IMR-90 (cell line): ENCODE results near the gene ZNF583. TPM values are rescaled to one million over a fixed set of nuclear protein-coding genes. Genes with fewer than 3 reads are reported as not detected.

ENCODE experiments used
- ATAC-seq: fragments of 200-7000 bp; cut with Tn5 transposase; 2 replicates; pipeline ENCODE4 v1.9.1; 2020; ENCODE audit warnings: low read depth, mild to moderate bottlenecking, moderate library complexity
- BruUV-seq: library from RNA; stranded (reverse); fragments of 400-500 nt; replicated peaks from 2 replicates; lab custom pipeline; 2021; lab: Mats Ljungman, UMichigan
- CTCF ChIA-PET: fragments of 300-600 bp; formaldehyde crosslinking; extraction: SDS; loops from one replicate; lab custom pipeline; 2021; ENCODE audit warnings: antibody characterized with exemption; lab: Yijun Ruan, JAX
- POLR2A ChIA-PET: fragments of 300-600 bp; sonication (Branson Sonifier 250); formaldehyde crosslinking; loops from one replicate; lab custom pipeline; 2022; ENCODE audit warnings: antibody characterized with exemption; ENCODE audit not compliant: unreplicated experiment; lab: Charles Lee
- DNase-seq: peaks from one replicate; pipeline ENCODE4 v3.0.0; 2013
- H2AFZ ChIP-seq: replicated peaks from 2 replicates; pipeline ENCODE3; 2013; ENCODE audit warnings: low read length, mild to moderate bottlenecking; ENCODE audit not compliant: poor library complexity
- H2AK5ac ChIP-seq: 2 replicates; pipeline ENCODE4 v1.6.1; 2013; ENCODE audit warnings: low read depth, low read length, inconsistent platforms
- H2AK9ac ChIP-seq: replicated peaks from 2 replicates; pipeline ENCODE3; 2013; ENCODE audit warnings: mild to moderate bottlenecking, low read depth, low read length, moderate library complexity; ENCODE audit not compliant: poor library complexity
- H2BK120ac ChIP-seq: 2 replicates; pipeline ENCODE4 v1.6.1; 2013; ENCODE audit warnings: low read depth, low read length, inconsistent platforms
- H2BK15ac ChIP-seq: 3 replicates; pipeline ENCODE4 v1.6.1; 2013; ENCODE audit warnings: low read depth, low read length, inconsistent platforms
- H2BK20ac ChIP-seq: 2 replicates; pipeline ENCODE4 v1.6.1; 2013; ENCODE audit warnings: low read depth, mild to moderate bottlenecking, inconsistent platforms, low read length, moderate library complexity
- H2BK5ac ChIP-seq: 2 replicates; pipeline ENCODE4 v1.6.1; 2013; ENCODE audit warnings: mild to moderate bottlenecking, low read depth, low read length, inconsistent platforms; ENCODE audit not compliant: poor library complexity, severe bottlenecking
- H3K14ac ChIP-seq: replicated peaks from 2 replicates; pipeline ENCODE4 v1.6.1; 2013; ENCODE audit warnings: low read depth, low read length, inconsistent platforms
- H3K18ac ChIP-seq: 2 replicates; pipeline ENCODE4 v1.6.1; 2013; ENCODE audit warnings: low read depth, low read length, control low read depth
- H3K23ac ChIP-seq: 2 replicates; pipeline ENCODE4 v1.6.1; 2013; ENCODE audit warnings: low read depth, low read length, inconsistent platforms
- H3K27ac ChIP-seq: 2 replicates; pipeline ENCODE4 v1.5.1; 2013; ENCODE audit warnings: mild to moderate bottlenecking, control low read depth, low read length; ENCODE audit not compliant: insufficient read depth
- H3K27me3 ChIP-seq: 2 replicates; pipeline ENCODE4 v1.6.1; 2013; ENCODE audit warnings: low read length; ENCODE audit not compliant: control insufficient read depth, insufficient read depth
- H3K36me3 ChIP-seq: 2 replicates; pipeline ENCODE4 v1.6.1; 2013; ENCODE audit warnings: low read length, mixed read lengths; ENCODE audit not compliant: control insufficient read depth, insufficient read depth
- H3K4ac ChIP-seq: 2 replicates; pipeline ENCODE4 v1.6.1; 2013; ENCODE audit warnings: low read depth, low read length, inconsistent platforms
- H3K4me1 ChIP-seq: 2 replicates; pipeline ENCODE4 v1.6.1; 2013; ENCODE audit warnings: low read length, mixed read lengths; ENCODE audit not compliant: control insufficient read depth, insufficient read depth
- H3K4me2 ChIP-seq: 2 replicates; pipeline ENCODE4 v1.6.1; 2013; ENCODE audit warnings: low read depth, mild to moderate bottlenecking, control low read depth, low read length, moderate library complexity
- H3K4me3 ChIP-seq: 2 replicates; pipeline ENCODE4 v1.5.1; 2013; ENCODE audit warnings: low read depth, mild to moderate bottlenecking, control low read depth, low read length, moderate library complexity; ENCODE audit not compliant: insufficient read depth
- H3K56ac ChIP-seq: 2 replicates; pipeline ENCODE4 v1.6.1; 2013; ENCODE audit warnings: low read length, inconsistent platforms; ENCODE audit not compliant: insufficient read depth; ENCODE audit errors: extremely low read depth
- H3K79me1 ChIP-seq, 2 experiments: 2 replicates each; pipeline ENCODE4 v1.6.1; 2013; ENCODE audit warnings: low read length in 2 of 2, inconsistent platforms in 1 of 2, low read depth in 1 of 2
- H3K9ac ChIP-seq: 2 replicates; pipeline ENCODE4 v1.6.1; 2013; ENCODE audit warnings: low read depth, low read length, control low read depth
- H3K9me1 ChIP-seq: 2 replicates; pipeline ENCODE4 v1.6.1; 2013; ENCODE audit warnings: low read length, inconsistent platforms; ENCODE audit not compliant: insufficient read depth
- H3K9me3 ChIP-seq: 2 replicates; pipeline ENCODE4 v1.6.1; 2013; ENCODE audit warnings: low read length; ENCODE audit not compliant: control insufficient read depth, insufficient read depth
- H4K20me1 ChIP-seq: 2 replicates; pipeline ENCODE4 v1.6.1; 2013; ENCODE audit warnings: low read length, inconsistent platforms; ENCODE audit not compliant: insufficient read depth
- H4K5ac ChIP-seq: 2 replicates; pipeline ENCODE4 v1.6.1; 2013; ENCODE audit warnings: mild to moderate bottlenecking, low read depth, low read length, control low read depth
- H4K8ac ChIP-seq, 2 experiments: 2 replicates each; pipeline ENCODE4 v1.6.1; 2013; ENCODE audit warnings: low read depth in 2 of 2, low read length in 2 of 2, control low read depth in 1 of 2, inconsistent platforms in 1 of 2
- H4K91ac ChIP-seq: 2 replicates; pipeline ENCODE4 v1.6.1; 2013; ENCODE audit warnings: low read depth, low read length, inconsistent platforms; ENCODE audit not compliant: insufficient read depth
- RCOR1 ChIP-seq: IDR thresholded peaks from 2 replicates; pipeline ENCODE4 v1.6.1; 2012; ENCODE audit warnings: mild to moderate bottlenecking, low read length, improper control_type of control experiment; ENCODE audit not compliant: insufficient replicate concordance
- WGBS, 2 experiments: methylation state at CpG; one replicate each; pipeline versions ENCODE4 v1.1.5 to v1.1.7; 2013; ENCODE audit warnings: missing lambda C conversion rate in 2 of 2; ENCODE audit not compliant: insufficient read length in 1 of 2; ENCODE audit errors: extremely low coverage in 2 of 2; 5-methylcytosine and 5-hydroxymethylcytosine counted together
- dilution Hi-C: fragments of 300-500 bp; cut with HindIII; formaldehyde crosslinking; loops from one replicate; pipeline ENCODE4 v1.14.3; 2018; ENCODE audit warnings: low sequenced_read_pairs; ENCODE audit not compliant: unreplicated experiment
- in situ Hi-C: fragments of 300-500 bp; cut with MboI; formaldehyde crosslinking; loops from 3 replicates; pipeline ENCODE4 v1.14.3; 2019; ENCODE audit warnings: low sequenced_read_pairs, inconsistent platforms, mixed read lengths
- intact Hi-C: fragments of 100-400 bp; cut with micrococcal nuclease; formaldehyde crosslinking; loops from 2 replicates; pipeline ENCODE4 v1.10.0; 2022
- polyA plus RNA-seq, 3 experiments: library from polyadenylated mRNA; depleted of rRNA; stranded (reverse); fragments of >200 nt; gene quantifications; 2 replicates each; pipeline ENCODE4 v1.2.3, GENCODE V29; 2012; ENCODE audit warnings: low replicate concordance in 1 of 3
- total RNA-seq: library from RNA; depleted of rRNA; stranded (reverse); fragments of >200 nt; gene quantifications from 2 replicates; pipeline ENCODE4 v1.2.3, GENCODE V29; 2012

Gene ZNF583
- total and polyA plus RNA-seq, 2 of the 4 experiments (the other 2 are of a cell fraction): 2.8 to 5.4 TPM

GRCh38 chr19:56356944-56357343, 47.2 kb upstream of the ZNF583 start:
- DNase-seq (no peak), ATAC-seq (no peak)
- Histone ChIP-seq H2AK5ac (no peak overlapping the region), H2AFZ (no peak overlapping the region), H3K9me1 (no peaks in the 10 kb centered on the region), H4K8ac (no peak overlapping the region), H4K20me1 (no peaks in the 10 kb centered on the region), H2BK5ac (no peak overlapping the region), H4K5ac (no peak overlapping the region), H3K36me3 (no peaks in the 10 kb centered on the region), H2BK15ac (no peak overlapping the region), H3K27ac (no peak overlapping the region), H3K79me1 (no peaks in the 10 kb centered on the region), H2AK9ac (no peak overlapping the region), H3K27me3 (no peaks in the 10 kb centered on the region), H3K9me3 (peaks cover 4% of the 10 kb centered on the region; the same call in 1 of the 2 replicates), H3K4me1 (no peaks in the 10 kb centered on the region), H3K56ac (no peak overlapping the region), H2BK120ac (no peak overlapping the region), H3K18ac (no peak overlapping the region), H3K23ac (no peak overlapping the region), H3K9ac (no peak overlapping the region), H3K4me2 (no peak overlapping the region), H4K91ac (no peak overlapping the region), H3K14ac (no peak overlapping the region), H3K4me3 (no peak overlapping the region), H2BK20ac (no peak overlapping the region), H3K4ac (no peak overlapping the region)
- no TSS peak for BruUV-seq
- TF ChIP-seq RCOR1: no peak
- CTCF ChIA-PET: no interaction called here
- no CpG with 5 or more reads among the region's 2 CpGs for WGBS, 2 experiments
- POLR2A ChIA-PET: no interaction called here
- in situ Hi-C loops (no loop called here), intact Hi-C loops (no loop called here), dilution Hi-C loops (no loop called here)
